ENCODE measurements around the gene KLHL22.

DNA sequence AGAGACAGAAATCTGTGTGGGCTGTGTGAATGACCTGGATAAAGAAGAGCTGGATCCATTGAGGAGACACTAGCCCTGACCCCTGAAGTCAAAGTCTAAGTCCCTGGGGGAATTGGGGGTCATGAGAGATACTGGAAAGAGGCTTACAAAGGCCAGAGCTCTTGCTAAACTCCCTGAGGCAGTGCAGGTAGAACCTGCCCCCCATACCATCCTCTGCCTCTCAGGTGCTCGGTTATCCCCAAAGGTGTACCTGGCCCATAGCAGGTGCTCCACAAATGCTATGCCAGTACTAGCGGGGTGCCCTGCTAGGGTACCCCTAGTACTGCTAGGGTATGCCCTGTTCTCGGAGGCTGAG lies 38.9 kb downstream of the KLHL22 start:
- TF ChIP-seq EZH2 (IDR thresholded peaks at IDR 0.05; ENCODE audit: borderline replicate concordance, low read depth, low read length, poor library complexity, severe bottlenecking), result no peak
- TF ChIP-seq, protein P1, sequence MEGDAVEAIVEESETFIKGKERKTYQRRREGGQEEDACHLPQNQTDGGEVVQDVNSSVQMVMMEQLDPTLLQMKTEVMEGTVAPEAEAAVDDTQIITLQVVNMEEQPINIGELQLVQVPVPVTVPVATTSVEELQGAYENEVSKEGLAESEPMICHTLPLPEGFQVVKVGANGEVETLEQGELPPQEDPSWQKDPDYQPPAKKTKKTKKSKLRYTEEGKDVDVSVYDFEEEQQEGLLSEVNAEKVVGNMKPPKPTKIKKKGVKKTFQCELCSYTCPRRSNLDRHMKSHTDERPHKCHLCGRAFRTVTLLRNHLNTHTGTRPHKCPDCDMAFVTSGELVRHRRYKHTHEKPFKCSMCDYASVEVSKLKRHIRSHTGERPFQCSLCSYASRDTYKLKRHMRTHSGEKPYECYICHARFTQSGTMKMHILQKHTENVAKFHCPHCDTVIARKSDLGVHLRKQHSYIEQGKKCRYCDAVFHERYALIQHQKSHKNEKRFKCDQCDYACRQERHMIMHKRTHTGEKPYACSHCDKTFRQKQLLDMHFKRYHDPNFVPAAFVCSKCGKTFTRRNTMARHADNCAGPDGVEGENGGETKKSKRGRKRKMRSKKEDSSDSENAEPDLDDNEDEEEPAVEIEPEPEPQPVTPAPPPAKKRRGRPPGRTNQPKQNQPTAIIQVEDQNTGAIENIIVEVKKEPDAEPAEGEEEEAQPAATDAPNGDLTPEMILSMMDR (conservative IDR thresholded peaks at IDR 0.05; ENCODE audit: low read depth, low read length), result no peak
